GM12878 (cell line): ENCODE data around the gene DUSP14. TPM values are rescaled to one million over a fixed set of nuclear protein-coding genes. Genes with fewer than 3 reads are reported as not detected.

Experiments used
- ATAC-seq: fragments of 200-7000 bp; cut with Tn5 transposase; 3 replicates; pipeline ENCODE4 v1.9.1; 2020; ENCODE audit warnings: mild to moderate bottlenecking, moderate library complexity
- BruUV-seq: library from RNA; stranded (reverse); fragments of 400-500 nt; replicated peaks from 2 replicates; lab custom pipeline; 2021; lab: Mats Ljungman, UMichigan
- CTCF ChIA-PET: fragments of 300-600 bp; sonication (Branson Sonifier 250); formaldehyde crosslinking; extraction: SDS; loops from one replicate; lab custom pipeline; 2021; ENCODE audit warnings: inconsistent platforms; lab: Yijun Ruan, JAX
- POLR2A ChIA-PET: fragments of 350-600 bp; formaldehyde crosslinking; extraction: SDS; loops from one replicate; lab custom pipeline; 2021; ENCODE audit warnings: inconsistent platforms; lab: Charles Lee
- RAD21 ChIA-PET: fragments of 300-600 bp; sonication (Branson Sonifier 250); formaldehyde crosslinking; loops from one replicate; lab custom pipeline; 2023; ENCODE audit warnings: antibody characterized with exemption; ENCODE audit not compliant: unreplicated experiment; lab: Charles Lee
- SMC1A ChIA-PET: fragments of 300-600 bp; sonication (Branson Sonifier 250); formaldehyde crosslinking; loops from one replicate; lab custom pipeline; 2023; ENCODE audit not compliant: unreplicated experiment, uncharacterized antibody; lab: Charles Lee
- DNase-seq: peaks from one replicate; pipeline ENCODE4 v3.0.0-alpha.2; 2011; ENCODE audit warnings: low read depth, low spot score
- FAIRE-seq: peaks from 3 replicates; lab custom pipeline; 2011; peaks lifted over from hg19 to GRCh38; lab: Jason Lieb, UNC
- H2AFZ ChIP-seq: 2 replicates; pipeline ENCODE4 v1.6.0; 2011; ENCODE audit warnings: low read depth, low read length, control low read depth; ENCODE audit not compliant: control insufficient read depth
- H3K27ac ChIP-seq: 2 replicates; pipeline ENCODE4 v1.5.1; 2011; ENCODE audit warnings: control low read depth; ENCODE audit not compliant: control insufficient read depth, insufficient read depth
- H3K27me3 ChIP-seq, 2 experiments: replicated peaks in 1 of 2; 2 replicates each; pipeline versions ENCODE4 v1.6.0 to v1.6.1; 2011; ENCODE audit warnings: low read length in 1 of 2; ENCODE audit not compliant: control insufficient read depth in 2 of 2, insufficient read depth in 2 of 2
- H3K36me3 ChIP-seq, 2 experiments: 2 replicates each; pipeline ENCODE4 v1.5.1; 2011; ENCODE audit warnings: low read length in 1 of 2; ENCODE audit not compliant: control insufficient read depth in 2 of 2, insufficient read depth in 2 of 2
- H3K4me1 ChIP-seq: 2 replicates; pipeline ENCODE4 v1.6.1; 2011; ENCODE audit warnings: mild to moderate bottlenecking, low read length, moderate library complexity, mixed read lengths; ENCODE audit not compliant: control insufficient read depth, insufficient read depth
- H3K4me2 ChIP-seq: 2 replicates; pipeline ENCODE4 v1.6.0; 2011; ENCODE audit warnings: control low read depth; ENCODE audit not compliant: control insufficient read depth, insufficient read depth
- H3K4me3 ChIP-seq: fragments of 200-600 bp; sonication (generic); 2 replicates; pipeline ENCODE4 v1.5.1; 2016
- H3K79me2 ChIP-seq: 2 replicates; pipeline ENCODE4 v1.6.0; 2011; ENCODE audit warnings: low read length; ENCODE audit not compliant: control insufficient read depth, insufficient read depth
- H3K9ac ChIP-seq: 2 replicates; pipeline ENCODE4 v1.8.0; 2011; ENCODE audit warnings: low read length, control low read depth, mixed read lengths; ENCODE audit not compliant: control insufficient read depth, insufficient read depth
- H3K9me3 ChIP-seq: replicated peaks from 3 replicates; pipeline ENCODE4 v1.5.1; 2011; ENCODE audit warnings: mild to moderate bottlenecking, low read length; ENCODE audit not compliant: control insufficient read depth, insufficient read depth
- H4K20me1 ChIP-seq: 2 replicates; pipeline ENCODE4 v1.6.0; 2011; ENCODE audit not compliant: control insufficient read depth, insufficient read depth
- HSF1 ChIP-seq: fragments of 150-350 bp; IDR thresholded peaks from 2 replicates; pipeline ENCODE4 v1.6.1; 2014; ENCODE audit warnings: mild to moderate bottlenecking, low read depth, low read length
- LARP7 ChIP-seq: fragments of 450-650 bp; IDR thresholded peaks from 2 replicates; pipeline ENCODE4 v1.6.1; 2017; ENCODE audit warnings: mild to moderate bottlenecking
- NRF1 ChIP-seq: conservative IDR thresholded peaks from 2 replicates; pipeline ENCODE4 v1.6.1; 2011; ENCODE audit warnings: mild to moderate bottlenecking, low read depth, low read length, improper control_type of control experiment
- POLR2AphosphoS2 ChIP-seq: IDR thresholded peaks from 2 replicates; pipeline ENCODE4 v1.6.1; 2011; ENCODE audit warnings: low read depth, mild to moderate bottlenecking, low read length, improper control_type of control experiment, moderate library complexity
- POLR2AphosphoS5 ChIP-seq: IDR thresholded peaks from 2 replicates; pipeline ENCODE4 v1.6.1; 2011; ENCODE audit warnings: mild to moderate bottlenecking, low read length, inconsistent platforms
- RUNX3 ChIP-seq: IDR thresholded peaks from 2 replicates; pipeline ENCODE4 v1.6.1; 2012; ENCODE audit warnings: low read length, inconsistent platforms
- SKIL ChIP-seq: fragments of 450-650 bp; IDR thresholded peaks from 2 replicates; pipeline ENCODE4 v1.6.1; 2017; ENCODE audit warnings: mild to moderate bottlenecking, low read depth, inconsistent platforms; ENCODE audit not compliant: poor library complexity, severe bottlenecking
- SMAD1 ChIP-seq: fragments of 450-650 bp; IDR thresholded peaks from 2 replicates; pipeline ENCODE4 v1.6.1; 2018; ENCODE audit warnings: mild to moderate bottlenecking, low read depth; ENCODE audit not compliant: partially characterized antibody
- SRF ChIP-seq, 2 experiments: IDR thresholded peaks; 2 replicates each; pipeline ENCODE4 v1.6.1; 2011; ENCODE audit warnings: low read depth in 2 of 2, low read length in 2 of 2, mild to moderate bottlenecking in 1 of 2, moderate library complexity in 1 of 2
- TAF1 ChIP-seq: IDR thresholded peaks from 2 replicates; pipeline ENCODE4 v1.6.1; 2011; ENCODE audit warnings: mild to moderate bottlenecking, low read depth, low read length, borderline replicate concordance
- WRNIP1 ChIP-seq: IDR thresholded peaks from 2 replicates; pipeline ENCODE4 v1.6.1; 2011; ENCODE audit warnings: low read depth, low read length, improper control_type of control experiment, borderline replicate concordance
- ZNF207 ChIP-seq: fragments of 450-650 bp; IDR thresholded peaks from 2 replicates; pipeline ENCODE4 v1.6.1; 2014; ENCODE audit warnings: antibody characterized with exemption, mild to moderate bottlenecking, borderline replicate concordance
- ZNF687 ChIP-seq: fragments of 450-650 bp; IDR thresholded peaks from 2 replicates; pipeline ENCODE4 v1.6.1; 2017; ENCODE audit warnings: mild to moderate bottlenecking, moderate library complexity
- ZSCAN29 ChIP-seq: fragments of 450-650 bp; IDR thresholded peaks from 2 replicates; pipeline ENCODE4 v1.6.1; 2017; ENCODE audit warnings: mild to moderate bottlenecking, moderate library complexity
- ZZZ3 ChIP-seq: IDR thresholded peaks from 2 replicates; pipeline ENCODE4 v1.6.1; 2011; ENCODE audit warnings: low read depth; ENCODE audit not compliant: control insufficient read depth, insufficient read length
- WGBS: methylation state at CpG from one replicate; pipeline ENCODE4 v1.1.6; 2016; ENCODE audit warnings: low lambda C conversion rate; ENCODE audit not compliant: insufficient replicate concordance, insufficient coverage; ENCODE audit errors: missing lambda C conversion rate; 5-methylcytosine and 5-hydroxymethylcytosine counted together
- in situ Hi-C: fragments of 300-500 bp; cut with MboI; formaldehyde crosslinking; loops from 9 replicates; pipeline ENCODE4 v1.14.3; 2018; ENCODE audit warnings: mixed read lengths
- intact Hi-C: fragments of 100-400 bp; cut with micrococcal nuclease; formaldehyde crosslinking; loops from one replicate; pipeline ENCODE4 v1.14.2; 2022; ENCODE audit not compliant: unreplicated experiment
- polyA plus RNA-seq, 11 experiments: library from polyadenylated mRNA; depleted of rRNA in 4 of 11; unstranded in 6 of 11; stranded (reverse) in 5 of 11; fragments of >200 nt; fragmentation: Nextera tagmentation in 4 of 11; fragmentation: Illumina TruSeq in 1 of 11; extraction: Ambion mirVana in 4 of 11; extraction: Trizol in 1 of 11; gene quantifications; 1 replicate in 1 of 11; 2 replicates in 10 of 11; pipeline versions ENCODE4 v1.2.1 to v1.2.3, GENCODE V29; 2011 to 2016; ENCODE audit warnings: inconsistent platforms in 2 of 11, missing spikeins in 2 of 11, low read depth in 1 of 11
- total RNA-seq, 4 experiments: library from RNA; depleted of rRNA in 3 of 4; stranded (reverse); fragments of >200 nt in 3 of 4; fragmentation: Illumina TruSeq in 1 of 4; extraction: Trizol in 1 of 4; gene quantifications; 2 replicates each; pipeline versions ENCODE4 v1.2.1 to v1.2.3, GENCODE V29; 2013 to 2021

The DUSP14 gene
- total and polyA plus RNA-seq, 10 of the 15 experiments (the other 5 are each of a cell fraction or from before 2014, with no cell fraction given), result 14.5 to 36.5 (median 24.4) TPM

- no peak for TF ChIP-seq SMAD1
- no peak for TF ChIP-seq WRNIP1
- TF ChIP-seq ZNF207, result no peak
Measured at GRCh38 chr17:37547986-37548385, 58.3 kb downstream of the DUSP14 start (continued).

- Histone ChIP-seq H3K9me3 (no peaks in the 10 kb centered on the region), H2AFZ (no peak overlapping the region), H3K36me3 (peaks cover 0 to 14% of the 10 kb centered on the region in 2 experiments; a peak in 3 of 4 replicates), H3K4me2 (no peak overlapping the region), H4K20me1 (no peaks in the 10 kb centered on the region), H3K4me1 (no peaks in the 10 kb centered on the region), H3K27me3 (no peaks in the 10 kb centered on the region), H3K9ac (no peak overlapping the region), H3K27ac (no peak overlapping the region), H3K79me2 (no peaks in the 10 kb centered on the region; the same call in 1 of the 2 replicates), H3K4me3 (no peak overlapping the region)
- SMC1A ChIA-PET, result no interaction called here
- intact Hi-C loops, result no loop called here
- BruUV-seq, result no TSS peak
- CTCF ChIA-PET, result interaction anchor here (0.6 to 2.0 kb wide), 3 partner anchors 18 to 157 kb away, joined by 3 to 8 read pairs (median 3); partner anchors contain the start of gene SYNRG
- 93% methylated on average over 3 of the region's 3 CpGs for WGBS
- FAIRE-seq (no peak), ATAC-seq (no peak), DNase-seq (no peak)
- RAD21 ChIA-PET, result interaction anchor here (0.7 kb wide), 1 partner anchor 59 kb away, joined by 3 read pairs; no protein-coding TSS in a partner anchor
- POLR2A ChIA-PET, result interaction anchor here (0.6 to 0.7 kb wide), 3 partner anchors 32 to 1548 kb away, joined by 3 to 4 read pairs (median 3); no protein-coding TSS in a partner anchor
- in situ Hi-C loops, result no loop called here
- TF ChIP-seq SKIL, result no peak
- no peak for TF ChIP-seq LARP7
- no peak for TF ChIP-seq NRF1
- no peak for TF ChIP-seq POLR2AphosphoS5
- TF ChIP-seq TAF1, result no peak
- TF ChIP-seq RUNX3, result no peak
- TF ChIP-seq ZZZ3, result no peak
- TF ChIP-seq POLR2AphosphoS2, result no peak
- no peak for TF ChIP-seq ZNF687
- no peak for TF ChIP-seq ZSCAN29
- TF ChIP-seq HSF1, result no peak
- TF ChIP-seq SRF (IDR thresholded peaks at IDR 0.05; ENCODE audit: low read depth in 2 of 2, low read length in 2 of 2), result no peak
Measured at GRCh38 chr17:37551788-37552187, 62.1 kb downstream of the DUSP14 start.
